H1 (cell line): ENCODE data around the gene IST1. TPM values are rescaled to one million over a fixed set of nuclear protein-coding genes. Genes with fewer than 3 reads are reported as not detected.

Experiments used
- CTCF ChIA-PET: fragments of 300-600 bp; sonication (Branson Sonifier 250); formaldehyde crosslinking; loops from one replicate; lab custom pipeline; 2021; ENCODE audit not compliant: partially characterized antibody; lab: Charles Lee
- POLR2A ChIA-PET: fragments of 300-600 bp; sonication (Branson Sonifier 250); formaldehyde crosslinking; loops from one replicate; lab custom pipeline; 2021; ENCODE audit warnings: inconsistent platforms; ENCODE audit not compliant: partially characterized antibody; lab: Charles Lee
- DNase-seq, 2 experiments: peaks; one replicate each; pipeline versions ENCODE4 v3.0.0 to v3.0.0-alpha.2; 2010 to 2022; ENCODE audit warnings: low spot score in 2 of 2, low read depth in 1 of 2, mixed read lengths in 1 of 2
- FAIRE-seq: peaks from 2 replicates; lab custom pipeline; 2011; peaks lifted over from hg19 to GRCh38; lab: Jason Lieb, UNC
- H2AFZ ChIP-seq: 2 replicates; pipeline ENCODE4 v1.8.1; 2012; ENCODE audit warnings: low read length, inconsistent platforms
- H2AK5ac ChIP-seq: 2 replicates; pipeline ENCODE4 v1.6.1; 2013; ENCODE audit warnings: low read depth, low read length
- H2BK120ac ChIP-seq: replicated peaks from 2 replicates; pipeline ENCODE3; 2013; ENCODE audit warnings: low read depth, low read length, inconsistent platforms
- H2BK12ac ChIP-seq: 2 replicates; pipeline ENCODE4 v1.6.1; 2013; ENCODE audit warnings: low read depth, low read length
- H2BK15ac ChIP-seq: 2 replicates; pipeline ENCODE4 v1.6.1; 2013; ENCODE audit warnings: low read length
- H2BK20ac ChIP-seq: 2 replicates; pipeline ENCODE4 v1.6.1; 2013; ENCODE audit warnings: low read length
- H2BK5ac ChIP-seq: 2 replicates; pipeline ENCODE4 v1.6.1; 2013; ENCODE audit warnings: low read depth, low read length
- H3K14ac ChIP-seq: 2 replicates; pipeline ENCODE4 v1.6.1; 2013; ENCODE audit warnings: inconsistent platforms; ENCODE audit not compliant: insufficient read length
- H3K18ac ChIP-seq: 2 replicates; pipeline ENCODE4 v1.6.1; 2013; ENCODE audit warnings: low read length; ENCODE audit errors: extremely low read depth
- H3K23ac ChIP-seq: 2 replicates; pipeline ENCODE4 v1.6.1; 2013; ENCODE audit warnings: inconsistent platforms; ENCODE audit not compliant: insufficient read length
- H3K23me2 ChIP-seq: 2 replicates; pipeline ENCODE4 v1.6.1; 2013; ENCODE audit warnings: low read depth, low read length
- H3K27ac ChIP-seq: 2 replicates; pipeline ENCODE4 v1.6.1; 2011; ENCODE audit warnings: low read depth, low read length, inconsistent platforms
- H3K27me3 ChIP-seq, 4 experiments: replicated peaks in 1 of 4; 1 replicate in 1 of 4; 2 replicates in 3 of 4; pipeline versions ENCODE4 v1.6.1 to v1.8.1; 2011 to 2013; ENCODE audit warnings: low read length in 3 of 4, mild to moderate bottlenecking in 3 of 4, inconsistent platforms in 2 of 4, mixed read lengths in 2 of 4, moderate library complexity in 1 of 4; ENCODE audit not compliant: control insufficient read depth in 3 of 4, insufficient read depth in 3 of 4; ENCODE audit errors: extremely low read depth in 1 of 4
- H3K36me3 ChIP-seq, 4 experiments: 2 replicates each; pipeline versions ENCODE4 v1.6.1 to v1.8.1; 2011 to 2013; ENCODE audit warnings: mild to moderate bottlenecking in 4 of 4, low read length in 3 of 4, moderate library complexity in 2 of 4, control low read depth in 1 of 4, inconsistent platforms in 1 of 4; ENCODE audit not compliant: insufficient read depth in 4 of 4, control insufficient read depth in 2 of 4
- H3K4ac ChIP-seq: replicated peaks from 2 replicates; pipeline ENCODE3; 2013; ENCODE audit warnings: low read length, low read depth, mixed read lengths, inconsistent platforms; ENCODE audit not compliant: insufficient read length
- H3K4me1 ChIP-seq, 4 experiments: replicated peaks in 1 of 4; 1 replicate in 1 of 4; 2 replicates in 3 of 4; pipeline versions ENCODE4 v1.6.1 to v1.8.1; 2011 to 2013; ENCODE audit warnings: low read length in 3 of 4, inconsistent platforms in 2 of 4, mixed read lengths in 1 of 4; ENCODE audit not compliant: insufficient read depth in 4 of 4, control insufficient read depth in 3 of 4
- H3K4me2 ChIP-seq, 2 experiments: 2 replicates each; pipeline versions ENCODE4 v1.6.1 to v1.8.1; 2011 to 2013; ENCODE audit warnings: low read depth in 2 of 2, low read length in 2 of 2, control low read depth in 1 of 2, inconsistent platforms in 1 of 2, mild to moderate bottlenecking in 1 of 2; ENCODE audit not compliant: insufficient read depth in 1 of 2
- H3K4me3 ChIP-seq, 4 experiments: fragments of 200-600, 300-600 bp in 1 of 4; sonication (generic), shearing (Covaris generic), sonication (Bioruptor Twin) in 1 of 4; 2 replicates each; pipeline versions ENCODE4 v1.5.1 to v1.8.1; 2011 to 2016; ENCODE audit warnings: low read length in 4 of 4, low read depth in 3 of 4, control low read depth in 2 of 4, inconsistent platforms in 2 of 4, mild to moderate bottlenecking in 2 of 4, mixed read lengths in 1 of 4, moderate library complexity in 1 of 4; ENCODE audit not compliant: insufficient read depth in 2 of 4; ENCODE audit errors: extremely low read depth in 1 of 4
- H3K56ac ChIP-seq: replicated peaks from 2 replicates; pipeline ENCODE3; 2013; ENCODE audit warnings: low read depth, mild to moderate bottlenecking, mixed read lengths, low read length, inconsistent platforms; ENCODE audit not compliant: insufficient read length
- H3K79me1 ChIP-seq: 2 replicates; pipeline ENCODE4 v1.6.1; 2013; ENCODE audit warnings: low read depth, low read length, control low read depth
- H3K79me2 ChIP-seq, 2 experiments: 2 replicates each; pipeline versions ENCODE4 v1.6.1 to v1.8.1; 2012 to 2013; ENCODE audit warnings: low read length in 2 of 2, mild to moderate bottlenecking in 2 of 2, inconsistent platforms in 1 of 2; ENCODE audit not compliant: insufficient read depth in 2 of 2, control insufficient read depth in 1 of 2
- H3K9ac ChIP-seq, 4 experiments: replicated peaks in 1 of 4; 1 replicate in 1 of 4; 2 replicates in 3 of 4; pipeline versions ENCODE4 v1.6.1 to v1.8.1; 2011 to 2013; ENCODE audit warnings: low read depth in 3 of 4, low read length in 3 of 4, control low read depth in 2 of 4, mild to moderate bottlenecking in 2 of 4, moderate library complexity in 2 of 4, inconsistent platforms in 1 of 4; ENCODE audit errors: extremely low read depth in 1 of 4
- H3K9me3 ChIP-seq, 2 experiments: 2 replicates each; pipeline versions ENCODE4 v1.6.1 to v1.8.1; 2012 to 2013; ENCODE audit warnings: mild to moderate bottlenecking in 2 of 2, moderate library complexity in 2 of 2, control low read depth in 1 of 2, inconsistent platforms in 1 of 2, low read depth in 1 of 2, low read length in 1 of 2, mixed read lengths in 1 of 2; ENCODE audit not compliant: insufficient read depth in 2 of 2
- H4K20me1 ChIP-seq, 2 experiments: replicated peaks in 1 of 2; 2 replicates each; pipeline versions ENCODE3 to v1.8.1; 2011 to 2013; ENCODE audit warnings: inconsistent platforms in 2 of 2, low read length in 2 of 2, mild to moderate bottlenecking in 1 of 2; ENCODE audit not compliant: insufficient read depth in 2 of 2, control insufficient read depth in 1 of 2
- H4K5ac ChIP-seq: 2 replicates; pipeline ENCODE4 v1.6.1; 2013; ENCODE audit warnings: low read length, low read depth, mixed read lengths, inconsistent platforms; ENCODE audit not compliant: insufficient read length
- H4K8ac ChIP-seq: 2 replicates; pipeline ENCODE4 v1.8.0; 2013; ENCODE audit warnings: mild to moderate bottlenecking, moderate library complexity, low read length, inconsistent platforms; ENCODE audit not compliant: insufficient read depth; ENCODE audit errors: extremely low read depth
- H4K91ac ChIP-seq: replicated peaks from 2 replicates; pipeline ENCODE3; 2013; ENCODE audit warnings: low read length, mixed read lengths, inconsistent platforms; ENCODE audit not compliant: insufficient read length
- ASH2L ChIP-seq: fragments of 200-600, 300-600 bp; sonication (generic); IDR thresholded peaks from one replicate; pipeline ENCODE4 v1.7.1; 2017; ENCODE audit warnings: low read length
- CEBPB ChIP-seq: IDR thresholded peaks from 2 replicates; pipeline ENCODE4 v1.6.1; 2012; ENCODE audit warnings: low read depth, low read length
- POLR2A ChIP-seq, 2 experiments: IDR thresholded peaks; 1 replicate in 1 of 2; 2 replicates in 1 of 2; pipeline ENCODE4 v1.6.1; 2011; ENCODE audit warnings: low read depth in 2 of 2, low read length in 2 of 2, mild to moderate bottlenecking in 2 of 2; ENCODE audit errors: control extremely low read depth in 1 of 2
- WGBS, 2 experiments: shearing (Covaris generic) in 1 of 2; methylation state at CpG; one replicate each; pipeline versions ENCODE4 v1.1.6 to v1.1.7; 2013 to 2015; ENCODE audit warnings: low lambda C conversion rate in 2 of 2, mixed read lengths in 2 of 2, inconsistent platforms in 1 of 2, low coverage in 1 of 2, missing lambda C conversion rate in 1 of 2; ENCODE audit not compliant: insufficient replicate concordance in 2 of 2, insufficient coverage in 1 of 2, insufficient read length in 1 of 2; ENCODE audit errors: extremely low coverage in 1 of 2, missing lambda C conversion rate in 1 of 2; 5-methylcytosine and 5-hydroxymethylcytosine counted together
- polyA plus RNA-seq, 7 experiments: library from polyadenylated mRNA; depleted of rRNA in 3 of 7; stranded (reverse) in 5 of 7; unstranded in 2 of 7; fragments of >200 nt in 5 of 7; fragments of 200-250 nt in 2 of 7; gene quantifications; 1 replicate in 5 of 7; 2 replicates in 1 of 7; 4 replicates in 1 of 7; pipeline versions ENCODE4 v1.2.1 to v1.2.3, GENCODE V29; 2011 to 2013; ENCODE audit warnings: missing spikeins in 2 of 7, mixed read lengths in 2 of 7
- total RNA-seq: library from RNA; stranded (reverse); fragmentation: NEBNext Ultra II Directional; extraction: Animal tissue kit (Norgen Biotek cat#: 25700); gene quantifications from 2 replicates; pipeline ENCODE4 v1.2.1, GENCODE V29; 2021

IST1 gene
- total and polyA plus RNA-seq, 2 of the 8 experiments (the other 6 are each of a cell fraction or from before 2014, with no cell fraction given): 190 to 248 TPM

DNA sequence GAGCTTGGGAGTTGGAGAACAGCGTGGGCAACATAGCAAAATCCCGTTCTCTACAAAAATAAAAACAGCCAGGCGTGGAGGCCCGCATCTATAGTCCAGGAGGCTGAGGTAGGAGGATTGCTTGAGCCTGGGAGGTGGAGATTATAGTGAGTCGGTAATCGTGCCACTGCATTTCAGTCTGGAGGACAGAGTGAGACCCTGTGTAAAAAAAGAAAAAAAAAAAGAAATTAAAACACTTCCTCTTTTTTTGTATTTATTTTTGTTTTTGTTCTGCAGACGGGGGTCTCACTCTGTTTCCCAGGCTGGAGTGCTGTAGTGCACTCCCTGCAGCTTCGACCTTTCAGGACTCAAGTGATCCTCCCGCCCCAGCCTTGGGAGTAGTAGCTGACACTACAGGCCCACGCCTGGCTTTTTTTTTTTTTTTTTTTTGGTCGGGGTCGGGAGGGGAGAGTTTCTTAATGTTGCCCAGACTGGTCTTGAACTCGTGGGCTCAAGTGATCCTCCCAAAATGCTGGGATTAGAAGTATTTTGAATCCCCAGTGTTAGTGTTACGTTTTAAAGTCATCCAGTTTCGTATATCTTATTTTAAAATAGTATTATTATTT lies 1.5 kb downstream of the IST1 start:
- no peaks in the 10 kb centered on the region; a peak in 1 of 7 replicates for H3K4me1 ChIP-seq
- no peak overlapping the region for H3K56ac ChIP-seq
- ChIA-PET CTCF (interaction anchor here (1.0 to 1.1 kb wide), 2 partner anchors 14 to 77 kb away, joined by 5 read pairs; no protein-coding TSS in a partner anchor), POLR2A (interaction anchor here (0.7 to 5.8 kb wide), 10 partner anchors 8 to 89 kb away, joined by 3 to 70 read pairs (median 6); partner anchors contain the start of genes AP1G1 and ZNF821)
- no peak overlapping the region for H4K8ac ChIP-seq
- H3K23me2 ChIP-seq: peaks cover 10% of the 10 kb centered on the region; the same call in 1 of the 2 replicates
- H2BK5ac ChIP-seq: no peak overlapping the region
- peak overlapping the region; percentile 90 to 95 (median 94) for H3K4me3 ChIP-seq
- H2BK20ac ChIP-seq: no peak overlapping the region
- H4K91ac ChIP-seq: no peak overlapping the region
- H3K27ac ChIP-seq: no peak overlapping the region
- H3K4me2 ChIP-seq: peak overlapping the region; percentile 73 to 87
- peaks cover 14 to 15% of the 10 kb centered on the region in 2 experiments for H4K20me1 ChIP-seq
- no peak overlapping the region for H2BK12ac ChIP-seq
- no peaks in the 10 kb centered on the region for H3K79me1 ChIP-seq
- H3K18ac ChIP-seq: no peak overlapping the region
- H2AFZ ChIP-seq: no peak overlapping the region
- H2BK15ac ChIP-seq: no peak overlapping the region
- no peak overlapping the region for H3K14ac ChIP-seq
- 64% methylated on average over 15 of the region's 15 CpGs; no CpG with 5 or more reads in 1 of the 2 experiments for WGBS, 2 experiments
- TF ChIP-seq ASH2L (no peak), CEBPB (no peak), POLR2A (IDR thresholded peaks at IDR 0.05; ENCODE audit: control extremely low read depth in 1 of 2, low read depth in 2 of 2, low read length in 2 of 2) (no peak)
- H4K5ac ChIP-seq: no peak overlapping the region
- H3K9ac ChIP-seq: no peak overlapping the region
- H3K27me3 ChIP-seq: no peaks in the 10 kb centered on the region
- H2BK120ac ChIP-seq: no peak overlapping the region
- H3K23ac ChIP-seq: no peak overlapping the region
- no peak for DNase-seq
- H3K4ac ChIP-seq: no peak overlapping the region
- peaks cover 0 to 6% (median 0%) of the 10 kb centered on the region in 4 experiments; a peak in 1 of 8 replicates for H3K36me3 ChIP-seq
- FAIRE-seq: no peak
- no peak overlapping the region for H2AK5ac ChIP-seq
- no peaks in the 10 kb centered on the region for H3K9me3 ChIP-seq
- H3K79me2 ChIP-seq: peaks cover 48 to 66% of the 10 kb centered on the region in 2 experiments
